BJ (cell line): ENCODE results near the gene ELANE. TPM values are rescaled to one million over a fixed set of nuclear protein-coding genes. Genes with fewer than 3 reads are reported as not detected.

ENCODE experiments used
- CTCF ChIA-PET: fragments of 350-600 bp; formaldehyde crosslinking; extraction: SDS; loops from one replicate; lab custom pipeline; 2021; ENCODE audit warnings: antibody characterized with exemption, inconsistent platforms; lab: Yijun Ruan, JAX
- POLR2A ChIA-PET: fragments of 300-600 bp; sonication (Branson Sonifier 250); formaldehyde crosslinking; extraction: SDS; loops from one replicate; lab custom pipeline; 2021; ENCODE audit warnings: antibody characterized with exemption; lab: Charles Lee
- DNase-seq: peaks from one replicate; pipeline ENCODE4 v3.0.0-alpha.2; 2011; ENCODE audit warnings: low read depth
- H3K27me3 ChIP-seq: 2 replicates; pipeline ENCODE4 v1.6.0; 2011; ENCODE audit warnings: low read length; ENCODE audit not compliant: control insufficient read depth, insufficient read depth
- H3K36me3 ChIP-seq: 2 replicates; pipeline ENCODE4 v1.5.1; 2011; ENCODE audit warnings: low read length; ENCODE audit not compliant: control insufficient read depth, insufficient read depth
- H3K4me3 ChIP-seq: 2 replicates; pipeline ENCODE4 v1.5.1; 2011; ENCODE audit warnings: low read depth, mild to moderate bottlenecking, control low read depth, low read length
- polyA plus RNA-seq: library from polyadenylated mRNA; depleted of rRNA; stranded (reverse); fragments of >200 nt; gene quantifications from 2 replicates; pipeline ENCODE4 v1.2.3, GENCODE V29; 2011
- TF ChIP-seq, protein P1 (sequence below): IDR thresholded peaks from 2 replicates; pipeline ENCODE4 v1.5.1; 2011; ENCODE audit warnings: low read depth, mild to moderate bottlenecking, control low read depth, inconsistent platforms, low read length, moderate library complexity; ENCODE audit not compliant: insufficient read depth

The ELANE gene
- polyA plus RNA-seq, 1 experiment, result 0.12 TPM

DNA sequence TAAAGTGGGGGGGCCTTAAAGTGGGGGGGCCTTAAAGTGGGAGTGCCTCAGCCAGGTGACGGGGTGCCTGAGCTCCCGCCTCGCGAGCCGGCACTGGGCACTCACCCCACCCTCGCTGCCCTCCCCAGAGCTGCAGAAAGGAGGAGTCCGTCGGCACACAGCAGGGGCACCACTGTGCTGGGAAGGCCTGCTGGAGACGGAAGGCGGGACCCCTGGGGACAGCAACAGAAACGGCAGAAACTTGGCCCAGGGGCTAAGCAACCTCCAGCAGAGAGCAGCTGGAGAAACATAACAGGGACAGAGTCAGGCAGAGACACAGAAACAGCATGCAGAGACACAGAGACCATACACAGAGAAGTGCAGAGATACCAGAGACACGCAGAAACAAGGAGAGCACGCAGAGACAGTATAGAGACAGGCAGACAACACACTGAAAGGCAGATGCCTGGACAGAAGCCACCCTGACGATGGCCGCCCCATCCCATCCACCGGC lies 15.2 kb downstream of the ELANE start:
- POLR2A ChIA-PET, result no interaction called here
- no peak overlapping the region for H3K4me3 ChIP-seq
- TF ChIP-seq, protein P1, sequence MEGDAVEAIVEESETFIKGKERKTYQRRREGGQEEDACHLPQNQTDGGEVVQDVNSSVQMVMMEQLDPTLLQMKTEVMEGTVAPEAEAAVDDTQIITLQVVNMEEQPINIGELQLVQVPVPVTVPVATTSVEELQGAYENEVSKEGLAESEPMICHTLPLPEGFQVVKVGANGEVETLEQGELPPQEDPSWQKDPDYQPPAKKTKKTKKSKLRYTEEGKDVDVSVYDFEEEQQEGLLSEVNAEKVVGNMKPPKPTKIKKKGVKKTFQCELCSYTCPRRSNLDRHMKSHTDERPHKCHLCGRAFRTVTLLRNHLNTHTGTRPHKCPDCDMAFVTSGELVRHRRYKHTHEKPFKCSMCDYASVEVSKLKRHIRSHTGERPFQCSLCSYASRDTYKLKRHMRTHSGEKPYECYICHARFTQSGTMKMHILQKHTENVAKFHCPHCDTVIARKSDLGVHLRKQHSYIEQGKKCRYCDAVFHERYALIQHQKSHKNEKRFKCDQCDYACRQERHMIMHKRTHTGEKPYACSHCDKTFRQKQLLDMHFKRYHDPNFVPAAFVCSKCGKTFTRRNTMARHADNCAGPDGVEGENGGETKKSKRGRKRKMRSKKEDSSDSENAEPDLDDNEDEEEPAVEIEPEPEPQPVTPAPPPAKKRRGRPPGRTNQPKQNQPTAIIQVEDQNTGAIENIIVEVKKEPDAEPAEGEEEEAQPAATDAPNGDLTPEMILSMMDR, result no peak
- CTCF ChIA-PET, result interaction anchor here (0.6 kb wide), 1 partner anchor 12 kb away, joined by 3 read pairs; no protein-coding TSS in a partner anchor
- no peak for DNase-seq
- H3K27me3 ChIP-seq, result no peaks in the 10 kb centered on the region
- peaks cover 23% of the 10 kb centered on the region for H3K36me3 ChIP-seq

DNA sequence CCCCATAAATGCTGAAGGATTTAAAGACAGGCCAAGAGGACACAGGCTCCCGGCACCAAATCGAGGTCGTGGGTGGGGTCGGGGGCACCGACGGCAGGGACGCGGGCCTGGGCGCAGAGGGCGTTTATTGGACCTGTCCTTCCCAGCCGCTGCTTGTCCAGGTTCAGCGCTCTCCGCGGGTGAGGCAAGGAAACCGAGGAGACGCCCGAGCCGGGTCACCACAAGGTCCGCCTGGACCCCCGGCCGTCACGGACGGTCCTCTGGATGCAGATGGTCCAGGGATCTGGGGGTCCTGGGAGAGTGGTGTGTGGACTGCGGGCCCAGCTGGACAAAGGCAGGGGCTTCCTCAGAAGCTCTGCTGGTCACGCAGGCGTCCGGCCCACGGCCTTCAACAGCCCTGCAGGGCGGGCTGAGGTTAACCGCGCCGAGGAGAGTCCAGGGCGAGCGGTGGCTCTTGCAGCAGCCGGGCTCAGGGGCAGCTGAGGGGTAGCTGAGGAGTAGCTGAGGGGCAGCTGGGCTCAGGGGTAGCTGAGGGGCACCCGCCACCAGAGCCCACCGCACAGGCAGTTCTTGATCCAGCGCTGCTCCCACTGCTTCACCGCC lies 15.9 kb downstream of the ELANE start:
- CTCF ChIA-PET, result no interaction called here
- TF ChIP-seq, protein P1, result no peak
- H3K36me3 ChIP-seq, result peaks cover 23% of the 10 kb centered on the region
- POLR2A ChIA-PET, result no interaction called here
- no peaks in the 10 kb centered on the region for H3K27me3 ChIP-seq
- H3K4me3 ChIP-seq, result no peak overlapping the region
- DNase-seq, result no peak

DNA sequence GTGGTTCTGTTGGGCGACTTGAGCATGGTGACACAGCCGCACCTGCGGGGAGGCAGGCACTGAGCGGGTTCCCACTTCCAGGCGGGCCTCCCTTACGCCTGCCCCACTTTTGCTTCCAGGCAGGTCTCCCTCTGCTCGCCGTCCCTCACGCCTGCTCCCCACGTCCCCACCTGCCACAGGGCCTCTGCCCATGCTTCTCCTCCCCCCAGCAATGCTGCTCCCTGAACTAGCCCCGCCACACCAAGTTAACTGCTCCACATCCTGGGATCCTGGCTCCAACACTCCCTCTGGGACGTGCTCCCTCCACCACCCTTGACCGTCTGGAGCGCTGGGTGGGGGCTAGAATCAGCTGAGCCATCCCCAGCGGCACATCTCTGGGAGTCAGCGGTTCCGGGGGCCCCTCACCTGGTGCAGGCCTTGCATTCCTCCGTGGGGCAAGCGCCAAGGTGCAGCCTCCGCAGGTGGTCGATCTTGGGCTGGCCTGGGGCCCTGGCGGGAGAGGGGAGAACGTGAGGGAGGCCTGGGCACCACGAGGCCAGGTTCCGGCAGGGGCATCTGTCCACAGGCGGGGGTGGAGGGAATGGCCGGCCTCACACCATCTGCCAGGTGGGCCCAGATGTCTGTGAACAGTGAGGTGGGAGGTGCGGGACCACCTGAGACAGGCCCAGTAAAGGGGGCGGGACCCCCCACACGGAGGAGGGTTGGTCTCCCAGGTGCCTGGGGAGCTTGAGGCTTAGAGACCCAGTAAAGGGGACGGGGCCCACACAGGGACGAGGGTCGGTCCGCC lies 16.5 kb downstream of the ELANE start:
- peaks cover 26% of the 10 kb centered on the region for H3K36me3 ChIP-seq
- TF ChIP-seq, protein P1, result no peak
- DNase-seq, result no peak
- POLR2A ChIA-PET, result no interaction called here
- H3K4me3 ChIP-seq, result no peak overlapping the region
- CTCF ChIA-PET, result interaction anchor here (0.6 kb wide), 1 partner anchor 90 kb away, joined by 3 read pairs; no protein-coding TSS in a partner anchor
- no peaks in the 10 kb centered on the region for H3K27me3 ChIP-seq

DNA sequence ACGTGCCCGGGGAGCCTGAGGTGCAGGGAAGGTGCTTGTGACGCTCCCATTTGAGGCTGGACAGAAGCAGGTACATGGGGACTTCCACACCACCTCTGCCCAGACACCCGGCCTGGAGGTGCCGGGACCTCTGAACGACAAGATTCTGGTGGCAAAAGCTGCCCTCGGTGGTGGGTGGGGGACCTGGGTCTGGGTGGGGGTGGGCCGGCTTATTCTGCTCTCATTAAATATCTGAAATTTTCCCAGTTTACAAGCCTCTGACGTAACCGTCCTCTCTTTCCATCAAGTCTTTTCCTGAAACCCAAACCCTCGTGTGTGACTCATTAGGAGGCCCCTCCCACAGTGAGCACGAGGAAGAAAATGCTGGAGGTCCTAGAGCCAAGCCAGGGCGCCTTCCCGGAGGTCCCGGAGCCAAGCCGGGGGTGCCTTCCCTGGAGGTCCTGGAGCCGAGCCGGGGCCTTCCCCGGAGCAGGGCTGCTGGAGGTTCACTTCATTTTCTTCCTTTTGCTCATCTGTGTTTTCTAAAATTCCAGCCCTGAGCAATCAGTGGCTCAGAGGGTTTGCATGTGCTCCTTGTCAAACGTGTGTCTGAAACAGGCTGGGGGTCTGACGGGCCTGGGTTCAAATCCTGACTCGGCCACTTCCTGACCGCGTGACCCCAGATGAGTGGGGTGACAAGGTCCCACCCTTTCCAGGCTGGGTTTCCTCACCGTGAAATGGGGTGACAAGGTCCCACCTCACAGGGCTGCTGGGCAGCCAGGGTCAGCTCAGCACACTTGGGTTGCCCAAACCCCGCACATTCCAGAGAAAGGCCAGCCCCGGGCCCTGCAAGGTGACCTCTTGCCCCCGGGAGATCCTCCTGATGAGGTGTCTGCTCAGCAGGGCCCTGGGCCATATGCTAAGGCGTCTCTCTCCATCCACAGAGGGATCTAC lies 17.4 kb downstream of the ELANE start:
- Histone ChIP-seq H3K27me3 (no peaks in the 10 kb centered on the region), H3K36me3 (peaks cover 26% of the 10 kb centered on the region), H3K4me3 (no peak overlapping the region)
- peak; percentile 80 for DNase-seq
- POLR2A ChIA-PET, result interaction anchor here (0.7 kb wide), 1 partner anchor 70 kb away, joined by 4 read pairs; no protein-coding TSS in a partner anchor
- CTCF ChIA-PET, result interaction anchor here (0.6 kb wide), 1 partner anchor 91 kb away, joined by 3 read pairs; no protein-coding TSS in a partner anchor
- TF ChIP-seq, protein P1, result no peak
